Muscle of leg (tissue), 11 donors: ENCODE data around the gene PMP22. TPM values are rescaled to one million over a fixed set of nuclear protein-coding genes. Genes with fewer than 3 reads are reported as not detected.
A peak's percentile ranks its signal among the peaks of the same experiment; 100 is the strongest.

Experiments
- DNase-seq: peaks from one replicate; pipeline ENCODE4 v3.0.0; 2013
- H3K27ac ChIP-seq: one replicate; pipeline ENCODE4 v1.5.1; 2013; ENCODE audit warnings: mild to moderate bottlenecking, low read length, control low read depth
- H3K27me3 ChIP-seq: one replicate; pipeline ENCODE4 v1.6.1; 2013; ENCODE audit warnings: low read length; ENCODE audit not compliant: control insufficient read depth, insufficient read depth
- H3K36me3 ChIP-seq: one replicate; pipeline ENCODE4 v1.6.1; 2013; ENCODE audit warnings: low read length; ENCODE audit not compliant: control insufficient read depth, insufficient read depth
- H3K4me1 ChIP-seq: one replicate; pipeline ENCODE4 v1.6.1; 2013; ENCODE audit warnings: low read length; ENCODE audit not compliant: control insufficient read depth, insufficient read depth
- H3K4me3 ChIP-seq: one replicate; pipeline ENCODE4 v1.5.1; 2013; ENCODE audit warnings: low read length, control low read depth
- H3K9me3 ChIP-seq: replicated peaks from 2 replicates; pipeline ENCODE4 v1.6.1; 2013; ENCODE audit warnings: low read depth, low read length; ENCODE audit not compliant: control insufficient read depth
- WGBS: methylation state at CpG from one replicate; pipeline ENCODE4 v1.1.5; 2013; ENCODE audit warnings: missing lambda C conversion rate; ENCODE audit not compliant: insufficient coverage; 5-methylcytosine and 5-hydroxymethylcytosine counted together
- polyA plus RNA-seq, 8 donors: library from polyadenylated mRNA; unstranded; fragments of 120-200 nt; gene quantifications; one replicate each; pipeline versions ENCODE4 v1.2.1 to v1.2.3, GENCODE V29; 2013; ENCODE audit warnings: inconsistent platforms in 1 of 8, low replicate concordance in 1 of 8; ENCODE audit not compliant: insufficient read length in 8 of 8, insufficient read depth in 1 of 8
- total RNA-seq: library from RNA; stranded (reverse); fragments of 120-200 nt; gene quantifications from one replicate; pipeline ENCODE4 v1.2.4, GENCODE V29; 2013

PMP22 gene
- total and polyA plus RNA-seq, 9 donors = 125 to 256 (median 211) TPM

GRCh38 chr17:15281909-15282308 lies 16.8 kb upstream of the PMP22 start:
- no peaks in the 10 kb centered on the region for H3K4me1 ChIP-seq

GRCh38 chr17:15278924-15279477 lies 13.9 kb upstream of the PMP22 start:
- no CpG with 5 or more reads among the region's 2 CpGs for WGBS
- Histone ChIP-seq H3K4me1 (no peaks in the 10 kb centered on the region), H3K27me3 (no peaks in the 10 kb centered on the region), H3K9me3 (no peaks in the 10 kb centered on the region), H3K27ac (no peak overlapping the region), H3K4me3 (no peak overlapping the region), H3K36me3 (no peaks in the 10 kb centered on the region)
- DNase-seq = no peak

More at GRCh38 chr17:15281909-15282308, 16.8 kb upstream of the PMP22 start:
- H3K9me3 ChIP-seq = no peaks in the 10 kb centered on the region
- DNase-seq = no peak
- H3K27me3 ChIP-seq = no peaks in the 10 kb centered on the region
- 80% methylated on average over 1 of the region's 3 CpGs for WGBS
- H3K27ac ChIP-seq = no peak overlapping the region
- H3K4me3 ChIP-seq = no peak overlapping the region
- no peaks in the 10 kb centered on the region for H3K36me3 ChIP-seq

GRCh38 chr17:15278380-15278779 lies 13.3 kb upstream of the PMP22 start:
- no peaks in the 10 kb centered on the region for H3K9me3 ChIP-seq
- H3K4me1 ChIP-seq = no peaks in the 10 kb centered on the region
- no peak for DNase-seq
- no peak overlapping the region for H3K4me3 ChIP-seq
- no peaks in the 10 kb centered on the region for H3K36me3 ChIP-seq
- 17% methylated on average over 1 of the region's 6 CpGs for WGBS
- no peak overlapping the region for H3K27ac ChIP-seq
- H3K27me3 ChIP-seq = no peaks in the 10 kb centered on the region

GRCh38 chr17:15274017-15274416 lies 8.9 kb upstream of the PMP22 start:
- DNase-seq = no peak
- 90% methylated on average over 2 of the region's 3 CpGs for WGBS
- peaks cover 4% of the 10 kb centered on the region for H3K4me1 ChIP-seq
- H3K4me3 ChIP-seq = no peak overlapping the region
- no peaks in the 10 kb centered on the region for H3K36me3 ChIP-seq
- no peak overlapping the region for H3K27ac ChIP-seq
- no peaks in the 10 kb centered on the region for H3K9me3 ChIP-seq
- H3K27me3 ChIP-seq = no peaks in the 10 kb centered on the region

DNA sequence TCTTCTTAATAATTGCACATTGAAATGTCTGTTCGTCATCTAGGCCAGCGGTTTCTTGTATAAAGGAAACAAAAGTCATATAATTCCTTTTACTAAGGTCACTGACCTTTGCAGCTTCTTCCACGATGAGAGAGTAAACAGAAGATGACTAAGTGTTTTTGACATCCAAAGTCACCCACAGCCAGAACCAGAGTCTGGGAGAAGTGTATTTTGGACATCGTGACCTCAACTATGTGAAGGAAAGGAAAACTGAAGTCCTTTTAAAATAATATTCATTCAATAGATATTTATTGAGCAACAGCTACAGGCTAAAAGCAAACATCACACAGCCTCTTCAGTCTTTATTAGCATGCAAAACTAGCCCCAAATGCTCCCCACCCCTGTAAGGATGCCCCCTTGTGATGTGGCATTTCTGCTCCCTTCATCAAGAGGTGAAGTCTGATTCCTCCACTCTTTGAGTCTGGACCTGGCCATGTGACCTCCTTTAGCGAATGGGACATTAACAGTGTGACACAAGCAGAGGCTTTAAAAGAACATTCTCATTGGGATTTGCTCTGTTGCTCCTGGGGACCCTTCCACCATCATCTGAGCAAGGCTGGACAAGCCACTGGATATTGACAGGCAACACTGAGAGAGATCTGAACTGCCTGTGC lies 8.1 kb upstream of the PMP22 start:
- Histone ChIP-seq H3K27ac (no peak overlapping the region), H3K4me3 (no peak overlapping the region), H3K27me3 (no peaks in the 10 kb centered on the region), H3K9me3 (no peaks in the 10 kb centered on the region), H3K36me3 (no peaks in the 10 kb centered on the region), H3K4me1 (peaks cover 8% of the 10 kb centered on the region)
- 90% methylated on average over 1 of the region's 5 CpGs for WGBS
- no peak for DNase-seq

DNA sequence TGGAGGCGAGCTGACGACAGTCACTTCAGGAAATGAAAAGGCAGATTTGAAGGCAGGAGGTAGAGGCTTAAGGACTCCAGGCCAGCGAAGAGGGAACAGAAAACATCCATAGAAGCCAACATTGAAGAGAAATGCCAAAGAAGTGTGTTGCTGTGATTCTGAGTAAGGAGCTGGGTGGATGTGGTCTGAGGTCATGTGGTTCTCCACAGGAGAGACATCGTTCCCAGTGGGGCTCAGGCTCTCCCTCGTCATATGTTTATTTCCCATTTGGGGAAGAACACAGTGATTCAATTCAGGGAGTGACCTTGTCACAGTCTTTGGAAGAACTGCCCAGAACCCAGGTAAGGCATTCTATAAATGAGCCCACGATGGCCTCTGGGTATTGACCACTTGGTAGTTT lies 6.6 kb upstream of the PMP22 start:
- WGBS = 93% methylated on average over 4 of the region's 6 CpGs
- Histone ChIP-seq H3K36me3 (no peaks in the 10 kb centered on the region), H3K9me3 (no peaks in the 10 kb centered on the region), H3K27me3 (no peaks in the 10 kb centered on the region), H3K27ac (no peak overlapping the region), H3K4me3 (no peak overlapping the region), H3K4me1 (peaks cover 16% of the 10 kb centered on the region)
- DNase-seq = no peak

DNA sequence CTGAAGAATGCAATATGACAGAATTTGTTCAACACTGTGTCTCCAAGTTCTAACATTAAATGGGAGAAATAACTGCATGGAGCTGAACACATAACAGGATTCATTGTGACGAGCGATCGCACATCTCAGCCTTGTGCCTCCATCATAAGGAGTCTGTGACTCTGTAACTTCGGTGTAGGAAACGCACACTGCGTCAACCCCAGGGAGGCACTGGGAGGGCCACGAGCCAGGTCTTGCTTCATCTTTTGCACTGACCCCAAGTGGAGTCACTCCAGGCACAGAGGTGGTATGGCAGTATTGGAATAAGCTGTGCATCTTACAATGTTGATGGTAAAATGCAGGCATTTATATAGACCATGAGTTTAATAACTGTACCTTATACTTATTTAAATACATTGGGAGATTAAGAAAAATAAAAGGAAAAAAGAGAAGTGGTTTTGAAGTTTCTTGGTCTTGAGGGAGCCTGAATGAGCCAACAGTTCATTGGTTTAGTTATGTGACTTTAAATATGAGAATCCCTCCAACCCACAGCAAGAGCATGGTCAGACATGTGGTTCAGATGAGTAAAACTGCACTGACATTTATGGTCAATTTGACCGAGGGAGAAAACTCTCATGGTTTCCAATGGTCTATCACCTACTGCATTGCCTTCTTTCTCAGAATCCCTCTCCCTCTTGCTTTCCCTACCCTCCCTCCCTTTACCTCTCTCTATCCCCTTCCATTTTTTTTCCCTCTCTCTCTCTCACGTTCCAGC lies 5.7 kb upstream of the PMP22 start:
- 86% methylated on average over 8 of the region's 9 CpGs for WGBS
- Histone ChIP-seq H3K4me1 (peaks cover 23% of the 10 kb centered on the region), H3K4me3 (no peak overlapping the region), H3K27me3 (no peaks in the 10 kb centered on the region), H3K36me3 (no peaks in the 10 kb centered on the region), H3K9me3 (no peaks in the 10 kb centered on the region), H3K27ac (no peak overlapping the region)
- DNase-seq = no peak

DNA sequence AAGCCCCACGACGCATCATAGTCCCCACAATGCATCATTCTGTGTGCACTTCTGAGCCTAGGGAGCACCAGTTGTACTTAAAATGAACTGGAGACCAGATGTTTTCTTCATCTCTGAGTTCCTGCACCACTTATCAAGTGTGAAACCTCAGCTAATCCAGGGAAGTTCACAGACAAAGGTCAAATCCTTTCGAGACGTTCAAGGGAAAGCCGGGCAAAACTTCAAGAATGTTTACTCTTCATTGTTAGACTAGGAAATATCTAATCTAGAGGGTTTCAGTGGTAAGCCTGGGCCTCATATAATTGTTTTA lies 4.6 kb upstream of the PMP22 start:
- H3K4me3 ChIP-seq = no peak overlapping the region
- peaks cover 32% of the 10 kb centered on the region for H3K4me1 ChIP-seq
- H3K36me3 ChIP-seq = no peaks in the 10 kb centered on the region
- H3K27me3 ChIP-seq = no peaks in the 10 kb centered on the region
- WGBS = 17% methylated on average over 2 of the region's 5 CpGs
- DNase-seq = peak; percentile 60
- no peak overlapping the region for H3K27ac ChIP-seq
- H3K9me3 ChIP-seq = no peaks in the 10 kb centered on the region

DNA sequence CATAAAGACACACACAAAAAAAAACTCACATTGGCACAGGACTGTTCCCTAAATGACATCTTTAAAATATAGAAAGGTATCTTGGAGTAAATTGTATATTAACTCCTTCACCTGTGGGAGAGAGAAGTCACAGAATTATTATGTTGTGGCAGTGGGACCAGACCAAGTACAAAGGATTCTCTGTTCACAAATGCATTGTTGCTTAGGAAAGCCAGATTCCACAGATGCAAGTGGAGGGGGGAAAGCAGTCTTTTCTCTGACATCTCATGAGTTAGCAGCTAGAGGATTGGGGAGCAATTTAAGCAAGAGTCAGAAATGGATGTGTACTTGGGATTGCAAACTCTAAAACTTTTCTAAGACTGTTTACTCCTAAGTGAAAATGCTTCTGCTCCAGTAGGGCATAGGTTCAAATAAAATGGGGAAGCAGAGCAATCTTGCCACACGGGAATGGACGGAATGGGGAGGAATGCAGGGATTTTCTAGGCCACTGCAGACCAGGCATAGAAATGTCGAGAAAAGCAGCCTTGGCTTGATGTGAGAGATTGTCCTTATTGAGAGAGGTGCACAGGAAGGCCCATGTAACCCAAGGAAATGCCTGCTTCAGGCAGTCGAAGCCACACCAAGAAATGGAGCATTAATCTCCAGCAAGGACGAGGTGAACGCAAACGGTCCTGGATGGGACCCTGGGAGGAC lies 4.1 kb upstream of the PMP22 start:
- Histone ChIP-seq H3K27me3 (no peaks in the 10 kb centered on the region), H3K27ac (peak overlapping the region; percentile 1), H3K4me1 (peaks cover 36% of the 10 kb centered on the region), H3K9me3 (no peaks in the 10 kb centered on the region), H3K36me3 (no peaks in the 10 kb centered on the region), H3K4me3 (no peak overlapping the region)
- WGBS = 17% methylated on average over 7 of the region's 7 CpGs
- no peak for DNase-seq

DNA sequence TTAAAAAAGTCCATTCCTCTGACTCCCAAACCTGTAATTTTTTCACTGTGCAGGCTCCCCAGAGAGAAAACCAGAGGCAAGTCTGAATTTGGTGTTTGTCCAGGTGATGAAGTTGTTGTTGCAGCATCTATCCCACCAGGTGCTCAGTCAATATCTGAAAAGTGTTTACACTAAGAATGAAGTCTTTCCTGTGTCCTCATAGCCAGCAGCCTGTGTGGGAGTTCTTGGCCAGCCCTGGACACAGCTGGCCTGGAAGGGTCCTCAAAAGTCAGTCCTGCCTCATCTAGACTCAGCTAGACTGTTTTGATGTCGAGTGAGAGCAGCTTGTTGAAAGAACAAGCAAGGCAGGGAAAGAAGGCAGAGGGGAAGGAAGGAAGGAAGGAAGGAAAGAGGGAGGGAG lies 3.3 kb upstream of the PMP22 start:
- H3K4me3 ChIP-seq = no peak overlapping the region
- peak overlapping the region; percentile 1 for H3K27ac ChIP-seq
- H3K27me3 ChIP-seq = no peaks in the 10 kb centered on the region
- WGBS = 11% methylated on average over 1 of the region's 1 CpG
- H3K36me3 ChIP-seq = no peaks in the 10 kb centered on the region
- DNase-seq = peak; percentile 95
- H3K4me1 ChIP-seq = peaks cover 36% of the 10 kb centered on the region
- no peaks in the 10 kb centered on the region for H3K9me3 ChIP-seq
